ENCODE results near the gene TRIM6. TPM values are rescaled to one million over a fixed set of nuclear protein-coding genes. Genes with fewer than 3 reads are reported as not detected.

The TRIM6 gene
- total and polyA plus RNA-seq, 9 donors, result 2.3 to 6.3 (median 4.2) TPM

- Histone ChIP-seq H3K9me3 (no peaks in the 10 kb centered on the region), H3K27me3 (no peaks in the 10 kb centered on the region), H3K27ac (no peak overlapping the region), H3K4me1 (ENCODE audit: insufficient read depth) (no peaks in the 10 kb centered on the region), H3K36me3 (no peaks in the 10 kb centered on the region), H3K4me3 (no peak overlapping the region)
- intact Hi-C loops (cut with DNase I), result no loop called here
- TF ChIP-seq EP300 (IDR thresholded peaks at IDR 0.05) (no peak), POLR2A (IDR thresholded peaks at IDR 0.05) (no peak), CTCF (IDR thresholded peaks at IDR 0.05) (no peak)
- DNase-seq, result no peak
Measured at GRCh38 chr11:5553343-5553742, 43.1 kb upstream of the TRIM6 start.

- H3K4me1 ChIP-seq (ENCODE audit: insufficient read depth), result no peaks in the 10 kb centered on the region
- no peaks in the 10 kb centered on the region for H3K36me3 ChIP-seq
- 46 to 50% (median 49%) methylated on average over 3 of the region's 3 CpGs for WGBS, 3 donors
- no peak overlapping the region for H3K27ac ChIP-seq
- H3K27me3 ChIP-seq, result no peaks in the 10 kb centered on the region
- TF ChIP-seq CTCF (IDR thresholded peaks at IDR 0.05) (no peak), POLR2A (IDR thresholded peaks at IDR 0.05) (no peak), EP300 (IDR thresholded peaks at IDR 0.05) (no peak)
- no peak overlapping the region for H3K4me3 ChIP-seq
- no peak for DNase-seq
- no peaks in the 10 kb centered on the region for H3K9me3 ChIP-seq
- intact Hi-C loops (cut with DNase I), result no loop called here
Measured at GRCh38 chr11:5556596-5557188, 39.7 kb upstream of the TRIM6 start.

- H3K36me3 ChIP-seq, result no peaks in the 10 kb centered on the region
- H3K4me1 ChIP-seq (ENCODE audit: insufficient read depth), result no peaks in the 10 kb centered on the region
- intact Hi-C loops (cut with DNase I), result no loop called here
- no peak overlapping the region for H3K4me3 ChIP-seq
- no peak for TF ChIP-seq EP300 (IDR thresholded peaks at IDR 0.05)
- no peak for TF ChIP-seq CTCF (IDR thresholded peaks at IDR 0.05)
- TF ChIP-seq POLR2A (IDR thresholded peaks at IDR 0.05), result no peak
- H3K9me3 ChIP-seq, result no peaks in the 10 kb centered on the region
- no peak overlapping the region for H3K27ac ChIP-seq
- DNase-seq, result no peak
- WGBS, 3 donors, result 32 to 61% (median 53%) methylated on average over 3 of the region's 3 CpGs
- H3K27me3 ChIP-seq, result no peaks in the 10 kb centered on the region
Measured at GRCh38 chr11:5557751-5558150, 38.7 kb upstream of the TRIM6 start.

- intact Hi-C loops (cut with DNase I), result no loop called here
- no peak for TF ChIP-seq CTCF (IDR thresholded peaks at IDR 0.05)
- TF ChIP-seq EP300 (IDR thresholded peaks at IDR 0.05), result no peak
- TF ChIP-seq POLR2A (IDR thresholded peaks at IDR 0.05), result no peak
- 79 to 90% (median 84%) methylated on average over 1 of the region's 1 CpG for WGBS, 3 donors
- Histone ChIP-seq H3K36me3 (no peaks in the 10 kb centered on the region), H3K27ac (no peak overlapping the region), H3K4me1 (ENCODE audit: insufficient read depth) (no peaks in the 10 kb centered on the region), H3K4me3 (no peak overlapping the region), H3K9me3 (no peaks in the 10 kb centered on the region), H3K27me3 (no peaks in the 10 kb centered on the region)
- DNase-seq, result no peak
Measured at GRCh38 chr11:5564259-5565019, 32.0 kb upstream of the TRIM6 start.
